GM18507 (cell line): ENCODE measurements around the gene MNT.

Experiments used
- DNase-seq: peaks from one replicate; pipeline ENCODE4 v3.0.0; 2011; ENCODE audit warnings: low read depth; ENCODE audit not compliant: insufficient read length; ENCODE audit errors: extremely low spot score
- FAIRE-seq: peaks from 2 replicates; lab custom pipeline; 2011; peaks lifted over from hg19 to GRCh38; lab: Jason Lieb, UNC

MNT gene

GRCh38 chr17:2419486-2419885, 18.6 kb upstream of the MNT start:
- FAIRE-seq (no peak), DNase-seq (no peak)

- DNase-seq (no peak), FAIRE-seq (no peak)
These were observed 17.7 kb upstream of the MNT start for GRCh38 chr17:2418572-2418971.

- FAIRE-seq (peak; percentile 94), DNase-seq (no peak)
These were observed 15.3 kb upstream of the MNT start for GRCh38 chr17:2416010-2416734.

- DNase-seq = no peak
- no peak for FAIRE-seq
These were observed 14.2 kb upstream of the MNT start for GRCh38 chr17:2415081-2415480.

GRCh38 chr17:2414446-2415064, 13.7 kb upstream of the MNT start:
- DNase-seq = no peak
- no peak for FAIRE-seq

- FAIRE-seq = no peak
- DNase-seq = no peak
These were observed 11.7 kb upstream of the MNT start for GRCh38 chr17:2412561-2413021.

GRCh38 chr17:2410951-2411350, 10.1 kb upstream of the MNT start:
- DNase-seq (no peak), FAIRE-seq (no peak)

- DNase-seq (no peak), FAIRE-seq (no peak)
These were observed 6.3 kb upstream of the MNT start for GRCh38 chr17:2406903-2407790.

GRCh38 chr17:2406271-2406902, 5.5 kb upstream of the MNT start:
- no peak for FAIRE-seq
- no peak for DNase-seq

- no peak for FAIRE-seq
- no peak for DNase-seq
These were observed 4.5 kb upstream of the MNT start for GRCh38 chr17:2405247-2405926.

- DNase-seq (no peak), FAIRE-seq (no peak)
These were observed 2.2 kb upstream of the MNT start for GRCh38 chr17:2403044-2403443.

GRCh38 chr17:2402544-2402943, 1.7 kb upstream of the MNT start:
- FAIRE-seq (no peak), DNase-seq (no peak)

- FAIRE-seq (peak; percentile 98), DNase-seq (peak; percentile 88)
These were observed 764 bp upstream of the MNT start for GRCh38 chr17:2401426-2402221.

GRCh38 chr17:2400474-2400866, 390 bp downstream of the MNT start:
- no peak for FAIRE-seq
- DNase-seq = no peak

- FAIRE-seq (peak; percentile 95), DNase-seq (no peak)
These were observed 1.0 kb downstream of the MNT start for GRCh38 chr17:2399572-2400473.

GRCh38 chr17:2398655-2399571, 1.9 kb downstream of the MNT start:
- FAIRE-seq = peak; percentile 31
- no peak for DNase-seq

GRCh38 chr17:2398182-2398581, 2.7 kb downstream of the MNT start:
- DNase-seq (no peak), FAIRE-seq (no peak)
